Ishikawa (cell line): ENCODE measurements around the gene RHEX.

Experiments used
- CEBPB ChIP-seq: IDR thresholded peaks from 2 replicates; pipeline ENCODE4 v1.6.1; 2012
- EGR1 ChIP-seq: IDR thresholded peaks from 2 replicates; pipeline ENCODE4 v1.6.1; 2012
- EP300 ChIP-seq: IDR thresholded peaks from 2 replicates; pipeline ENCODE4 v1.6.1; 2012; ENCODE audit warnings: borderline replicate concordance
- RAD21 ChIP-seq: IDR thresholded peaks from 2 replicates; pipeline ENCODE4 v1.6.1; 2012; ENCODE audit warnings: low read depth
- TAF1 ChIP-seq: IDR thresholded peaks from 2 replicates; pipeline ENCODE4 v1.6.1; 2012; ENCODE audit warnings: low read depth, mild to moderate bottlenecking
- YY1 ChIP-seq: IDR thresholded peaks from 2 replicates; pipeline ENCODE4 v1.6.1; 2012; ENCODE audit warnings: low read depth
- ZBTB7A ChIP-seq: IDR thresholded peaks from 2 replicates; pipeline ENCODE4 v1.6.1; 2012; ENCODE audit warnings: low read depth
- TF ChIP-seq, protein P1 (sequence below): IDR thresholded peaks from 2 replicates; pipeline ENCODE4 v1.6.1; 2012
- TF ChIP-seq, protein P2 (sequence below): IDR thresholded peaks from 2 replicates; pipeline ENCODE4 v1.6.1; 2012; ENCODE audit warnings: low read depth, mild to moderate bottlenecking

DNA sequence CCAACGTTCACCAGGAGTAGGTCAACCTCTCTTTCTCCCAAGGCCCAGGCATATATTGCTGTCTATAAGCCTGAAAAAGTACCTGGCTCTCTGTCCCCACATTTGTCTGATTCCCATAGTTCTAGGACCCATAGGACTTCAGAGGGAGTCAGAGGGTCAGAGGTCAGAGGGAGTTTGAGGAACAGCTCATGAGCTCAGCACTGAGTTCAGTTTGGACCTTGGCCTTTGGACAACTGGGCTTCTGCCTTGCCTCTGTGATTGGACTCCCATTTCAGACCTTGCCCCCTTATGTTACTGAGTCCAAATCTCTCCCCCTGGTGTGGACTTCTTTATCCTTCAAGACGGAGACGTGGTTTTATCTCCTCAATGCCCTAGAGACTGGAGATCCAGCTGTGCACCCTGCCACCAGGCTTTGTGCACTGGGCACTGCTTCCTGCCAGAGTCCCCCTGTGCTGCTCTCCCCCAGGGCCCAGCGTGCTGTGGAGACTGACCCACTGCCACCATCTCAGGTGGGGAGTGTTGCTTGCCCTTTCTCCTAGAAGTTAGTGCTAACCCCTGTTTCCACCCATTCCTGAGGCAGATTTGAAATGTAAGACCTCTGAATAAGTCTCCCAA is 32.5 kb upstream of the RHEX start:
- TF ChIP-seq ZBTB7A (no peak), RAD21 (no peak), EGR1 (no peak), EP300 (no peak), TAF1 (no peak), CEBPB (no peak), YY1 (no peak)
- TF ChIP-seq, protein P1, sequence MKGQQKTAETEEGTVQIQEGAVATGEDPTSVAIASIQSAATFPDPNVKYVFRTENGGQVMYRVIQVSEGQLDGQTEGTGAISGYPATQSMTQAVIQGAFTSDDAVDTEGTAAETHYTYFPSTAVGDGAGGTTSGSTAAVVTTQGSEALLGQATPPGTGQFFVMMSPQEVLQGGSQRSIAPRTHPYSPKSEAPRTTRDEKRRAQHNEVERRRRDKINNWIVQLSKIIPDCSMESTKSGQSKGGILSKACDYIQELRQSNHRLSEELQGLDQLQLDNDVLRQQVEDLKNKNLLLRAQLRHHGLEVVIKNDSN = no peak
- TF ChIP-seq, protein P2, sequence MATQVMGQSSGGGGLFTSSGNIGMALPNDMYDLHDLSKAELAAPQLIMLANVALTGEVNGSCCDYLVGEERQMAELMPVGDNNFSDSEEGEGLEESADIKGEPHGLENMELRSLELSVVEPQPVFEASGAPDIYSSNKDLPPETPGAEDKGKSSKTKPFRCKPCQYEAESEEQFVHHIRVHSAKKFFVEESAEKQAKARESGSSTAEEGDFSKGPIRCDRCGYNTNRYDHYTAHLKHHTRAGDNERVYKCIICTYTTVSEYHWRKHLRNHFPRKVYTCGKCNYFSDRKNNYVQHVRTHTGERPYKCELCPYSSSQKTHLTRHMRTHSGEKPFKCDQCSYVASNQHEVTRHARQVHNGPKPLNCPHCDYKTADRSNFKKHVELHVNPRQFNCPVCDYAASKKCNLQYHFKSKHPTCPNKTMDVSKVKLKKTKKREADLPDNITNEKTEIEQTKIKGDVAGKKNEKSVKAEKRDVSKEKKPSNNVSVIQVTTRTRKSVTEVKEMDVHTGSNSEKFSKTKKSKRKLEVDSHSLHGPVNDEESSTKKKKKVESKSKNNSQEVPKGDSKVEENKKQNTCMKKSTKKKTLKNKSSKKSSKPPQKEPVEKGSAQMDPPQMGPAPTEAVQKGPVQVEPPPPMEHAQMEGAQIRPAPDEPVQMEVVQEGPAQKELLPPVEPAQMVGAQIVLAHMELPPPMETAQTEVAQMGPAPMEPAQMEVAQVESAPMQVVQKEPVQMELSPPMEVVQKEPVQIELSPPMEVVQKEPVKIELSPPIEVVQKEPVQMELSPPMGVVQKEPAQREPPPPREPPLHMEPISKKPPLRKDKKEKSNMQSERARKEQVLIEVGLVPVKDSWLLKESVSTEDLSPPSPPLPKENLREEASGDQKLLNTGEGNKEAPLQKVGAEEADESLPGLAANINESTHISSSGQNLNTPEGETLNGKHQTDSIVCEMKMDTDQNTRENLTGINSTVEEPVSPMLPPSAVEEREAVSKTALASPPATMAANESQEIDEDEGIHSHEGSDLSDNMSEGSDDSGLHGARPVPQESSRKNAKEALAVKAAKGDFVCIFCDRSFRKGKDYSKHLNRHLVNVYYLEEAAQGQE = no peak
